IMR-90 (cell line): ENCODE data around the gene EPB41L2. TPM values are rescaled to one million over a fixed set of nuclear protein-coding genes. Genes with fewer than 3 reads are reported as not detected.

Experiments
- ATAC-seq: fragments of 200-7000 bp; cut with Tn5 transposase; 2 replicates; pipeline ENCODE4 v1.9.1; 2020; ENCODE audit warnings: low read depth, mild to moderate bottlenecking, moderate library complexity
- BruUV-seq: library from RNA; stranded (reverse); fragments of 400-500 nt; replicated peaks from 2 replicates; lab custom pipeline; 2021; lab: Mats Ljungman, UMichigan
- CTCF ChIA-PET: fragments of 300-600 bp; formaldehyde crosslinking; extraction: SDS; loops from one replicate; lab custom pipeline; 2021; ENCODE audit warnings: antibody characterized with exemption; lab: Yijun Ruan, JAX
- POLR2A ChIA-PET: fragments of 300-600 bp; sonication (Branson Sonifier 250); formaldehyde crosslinking; loops from one replicate; lab custom pipeline; 2022; ENCODE audit warnings: antibody characterized with exemption; ENCODE audit not compliant: unreplicated experiment; lab: Charles Lee
- DNase-seq: peaks from one replicate; pipeline ENCODE4 v3.0.0; 2013
- H2AFZ ChIP-seq: replicated peaks from 2 replicates; pipeline ENCODE3; 2013; ENCODE audit warnings: low read length, mild to moderate bottlenecking; ENCODE audit not compliant: poor library complexity
- H2AK5ac ChIP-seq: 2 replicates; pipeline ENCODE4 v1.6.1; 2013; ENCODE audit warnings: low read depth, low read length, inconsistent platforms
- H2AK9ac ChIP-seq: replicated peaks from 2 replicates; pipeline ENCODE3; 2013; ENCODE audit warnings: mild to moderate bottlenecking, low read depth, low read length, moderate library complexity; ENCODE audit not compliant: poor library complexity
- H2BK120ac ChIP-seq: 2 replicates; pipeline ENCODE4 v1.6.1; 2013; ENCODE audit warnings: low read depth, low read length, inconsistent platforms
- H2BK15ac ChIP-seq: 3 replicates; pipeline ENCODE4 v1.6.1; 2013; ENCODE audit warnings: low read depth, low read length, inconsistent platforms
- H2BK20ac ChIP-seq: 2 replicates; pipeline ENCODE4 v1.6.1; 2013; ENCODE audit warnings: low read depth, mild to moderate bottlenecking, inconsistent platforms, low read length, moderate library complexity
- H2BK5ac ChIP-seq: 2 replicates; pipeline ENCODE4 v1.6.1; 2013; ENCODE audit warnings: mild to moderate bottlenecking, low read depth, low read length, inconsistent platforms; ENCODE audit not compliant: poor library complexity, severe bottlenecking
- H3K14ac ChIP-seq: replicated peaks from 2 replicates; pipeline ENCODE4 v1.6.1; 2013; ENCODE audit warnings: low read depth, low read length, inconsistent platforms
- H3K18ac ChIP-seq: 2 replicates; pipeline ENCODE4 v1.6.1; 2013; ENCODE audit warnings: low read depth, low read length, control low read depth
- H3K23ac ChIP-seq: 2 replicates; pipeline ENCODE4 v1.6.1; 2013; ENCODE audit warnings: low read depth, low read length, inconsistent platforms
- H3K27ac ChIP-seq: 2 replicates; pipeline ENCODE4 v1.5.1; 2013; ENCODE audit warnings: mild to moderate bottlenecking, control low read depth, low read length; ENCODE audit not compliant: insufficient read depth
- H3K27me3 ChIP-seq: 2 replicates; pipeline ENCODE4 v1.6.1; 2013; ENCODE audit warnings: low read length; ENCODE audit not compliant: control insufficient read depth, insufficient read depth
- H3K36me3 ChIP-seq: 2 replicates; pipeline ENCODE4 v1.6.1; 2013; ENCODE audit warnings: low read length, mixed read lengths; ENCODE audit not compliant: control insufficient read depth, insufficient read depth
- H3K4ac ChIP-seq: 2 replicates; pipeline ENCODE4 v1.6.1; 2013; ENCODE audit warnings: low read depth, low read length, inconsistent platforms
- H3K4me1 ChIP-seq: 2 replicates; pipeline ENCODE4 v1.6.1; 2013; ENCODE audit warnings: low read length, mixed read lengths; ENCODE audit not compliant: control insufficient read depth, insufficient read depth
- H3K4me2 ChIP-seq: 2 replicates; pipeline ENCODE4 v1.6.1; 2013; ENCODE audit warnings: low read depth, mild to moderate bottlenecking, control low read depth, low read length, moderate library complexity
- H3K4me3 ChIP-seq: 2 replicates; pipeline ENCODE4 v1.5.1; 2013; ENCODE audit warnings: low read depth, mild to moderate bottlenecking, control low read depth, low read length, moderate library complexity; ENCODE audit not compliant: insufficient read depth
- H3K56ac ChIP-seq: 2 replicates; pipeline ENCODE4 v1.6.1; 2013; ENCODE audit warnings: low read length, inconsistent platforms; ENCODE audit not compliant: insufficient read depth; ENCODE audit errors: extremely low read depth
- H3K79me1 ChIP-seq, 2 experiments: 2 replicates each; pipeline ENCODE4 v1.6.1; 2013; ENCODE audit warnings: low read length in 2 of 2, inconsistent platforms in 1 of 2, low read depth in 1 of 2
- H3K9ac ChIP-seq: 2 replicates; pipeline ENCODE4 v1.6.1; 2013; ENCODE audit warnings: low read depth, low read length, control low read depth
- H3K9me1 ChIP-seq: 2 replicates; pipeline ENCODE4 v1.6.1; 2013; ENCODE audit warnings: low read length, inconsistent platforms; ENCODE audit not compliant: insufficient read depth
- H3K9me3 ChIP-seq: 2 replicates; pipeline ENCODE4 v1.6.1; 2013; ENCODE audit warnings: low read length; ENCODE audit not compliant: control insufficient read depth, insufficient read depth
- H4K20me1 ChIP-seq: 2 replicates; pipeline ENCODE4 v1.6.1; 2013; ENCODE audit warnings: low read length, inconsistent platforms; ENCODE audit not compliant: insufficient read depth
- H4K5ac ChIP-seq: 2 replicates; pipeline ENCODE4 v1.6.1; 2013; ENCODE audit warnings: mild to moderate bottlenecking, low read depth, low read length, control low read depth
- H4K8ac ChIP-seq, 2 experiments: 2 replicates each; pipeline ENCODE4 v1.6.1; 2013; ENCODE audit warnings: low read depth in 2 of 2, low read length in 2 of 2, control low read depth in 1 of 2, inconsistent platforms in 1 of 2
- H4K91ac ChIP-seq: 2 replicates; pipeline ENCODE4 v1.6.1; 2013; ENCODE audit warnings: low read depth, low read length, inconsistent platforms; ENCODE audit not compliant: insufficient read depth
- BHLHE40 ChIP-seq: fragments of 150-350 bp; IDR thresholded peaks from 2 replicates; pipeline ENCODE4 v1.6.1; 2016; ENCODE audit warnings: mild to moderate bottlenecking, low read depth, low read length
- FOS ChIP-seq: fragments of 150-350 bp; IDR thresholded peaks from 2 replicates; pipeline ENCODE4 v1.6.1; 2016; ENCODE audit warnings: low read depth, low read length
- MAFK ChIP-seq: IDR thresholded peaks from 2 replicates; pipeline ENCODE4 v1.6.1; 2012; ENCODE audit warnings: low read depth, low read length, improper control_type of control experiment
- MAZ ChIP-seq: IDR thresholded peaks from 2 replicates; pipeline ENCODE4 v1.6.1; 2012; ENCODE audit warnings: low read depth, mild to moderate bottlenecking, low read length, improper control_type of control experiment, moderate library complexity, borderline replicate concordance
- POLR2A ChIP-seq: IDR thresholded peaks from 2 replicates; pipeline ENCODE4 v1.6.1; 2012; ENCODE audit warnings: mild to moderate bottlenecking, low read depth, low read length
- RCOR1 ChIP-seq: IDR thresholded peaks from 2 replicates; pipeline ENCODE4 v1.6.1; 2012; ENCODE audit warnings: mild to moderate bottlenecking, low read length, improper control_type of control experiment; ENCODE audit not compliant: insufficient replicate concordance
- RFX5 ChIP-seq: IDR thresholded peaks from 2 replicates; pipeline ENCODE4 v1.8.0; 2012; ENCODE audit warnings: low read depth, mild to moderate bottlenecking, low read length, moderate library complexity
- SMC3 ChIP-seq: fragments of 150-350 bp; IDR thresholded peaks from 2 replicates; pipeline ENCODE4 v1.6.1; 2016; ENCODE audit warnings: low read depth, mild to moderate bottlenecking, antibody characterized with exemption, low read length, moderate library complexity
- WGBS, 2 experiments: methylation state at CpG; one replicate each; pipeline versions ENCODE4 v1.1.5 to v1.1.7; 2013; ENCODE audit warnings: missing lambda C conversion rate in 2 of 2; ENCODE audit not compliant: insufficient read length in 1 of 2; ENCODE audit errors: extremely low coverage in 2 of 2; 5-methylcytosine and 5-hydroxymethylcytosine counted together
- dilution Hi-C: fragments of 300-500 bp; cut with HindIII; formaldehyde crosslinking; loops from one replicate; pipeline ENCODE4 v1.14.3; 2018; ENCODE audit warnings: low sequenced_read_pairs; ENCODE audit not compliant: unreplicated experiment
- in situ Hi-C: fragments of 300-500 bp; cut with MboI; formaldehyde crosslinking; loops from 3 replicates; pipeline ENCODE4 v1.14.3; 2019; ENCODE audit warnings: low sequenced_read_pairs, inconsistent platforms, mixed read lengths
- intact Hi-C: fragments of 100-400 bp; cut with micrococcal nuclease; formaldehyde crosslinking; loops from 2 replicates; pipeline ENCODE4 v1.10.0; 2022
- polyA plus RNA-seq, 3 experiments: library from polyadenylated mRNA; depleted of rRNA; stranded (reverse); fragments of >200 nt; gene quantifications; 2 replicates each; pipeline ENCODE4 v1.2.3, GENCODE V29; 2012; ENCODE audit warnings: low replicate concordance in 1 of 3
- total RNA-seq: library from RNA; depleted of rRNA; stranded (reverse); fragments of >200 nt; gene quantifications from 2 replicates; pipeline ENCODE4 v1.2.3, GENCODE V29; 2012
- TF ChIP-seq, protein P1 (sequence below): conservative IDR thresholded peaks from 2 replicates; pipeline ENCODE4 v1.5.1; 2012; ENCODE audit warnings: mild to moderate bottlenecking, low read depth, low read length, improper control_type of control experiment
- TF ChIP-seq, protein P2 (sequence below): fragments of 150-350 bp; IDR thresholded peaks from 2 replicates; pipeline ENCODE4 v1.6.1; 2017; ENCODE audit warnings: mild to moderate bottlenecking, antibody characterized with exemption, low read length, low read depth
- TF ChIP-seq, protein P3 (sequence below): fragments of 150-350 bp; IDR thresholded peaks from 2 replicates; pipeline ENCODE4 v1.6.1; 2016; ENCODE audit warnings: low read depth, mild to moderate bottlenecking, low read length, moderate library complexity, borderline replicate concordance

Gene EPB41L2
- total and polyA plus RNA-seq, 2 of the 4 experiments (the other 2 are of a cell fraction) = 85.7 to 99.8 TPM

DNA sequence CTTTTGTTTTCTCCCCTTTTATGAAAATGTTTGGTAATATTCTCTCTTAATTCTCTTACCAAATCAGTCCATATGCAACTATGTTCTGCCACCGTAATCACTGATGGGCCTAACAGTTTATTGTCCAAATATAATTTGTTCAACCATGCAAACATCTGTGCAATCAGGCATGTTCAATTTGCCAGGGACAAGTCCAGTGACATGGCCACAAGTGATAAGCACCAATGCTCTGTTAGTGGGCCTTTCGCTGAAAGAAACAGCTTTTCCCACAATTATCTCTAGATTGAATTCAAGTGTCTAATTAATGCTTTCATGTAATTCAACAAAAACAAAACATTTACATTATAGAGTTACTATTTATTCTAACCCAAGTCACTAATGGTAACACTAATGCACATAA, 53.3 kb downstream of the EPB41L2 start:
- TF ChIP-seq RCOR1 (no peak), BHLHE40 (no peak), POLR2A (no peak), MAFK (no peak), RFX5 (no peak), MAZ (no peak), FOS (no peak), SMC3 (no peak)
- TF ChIP-seq, protein P1, sequence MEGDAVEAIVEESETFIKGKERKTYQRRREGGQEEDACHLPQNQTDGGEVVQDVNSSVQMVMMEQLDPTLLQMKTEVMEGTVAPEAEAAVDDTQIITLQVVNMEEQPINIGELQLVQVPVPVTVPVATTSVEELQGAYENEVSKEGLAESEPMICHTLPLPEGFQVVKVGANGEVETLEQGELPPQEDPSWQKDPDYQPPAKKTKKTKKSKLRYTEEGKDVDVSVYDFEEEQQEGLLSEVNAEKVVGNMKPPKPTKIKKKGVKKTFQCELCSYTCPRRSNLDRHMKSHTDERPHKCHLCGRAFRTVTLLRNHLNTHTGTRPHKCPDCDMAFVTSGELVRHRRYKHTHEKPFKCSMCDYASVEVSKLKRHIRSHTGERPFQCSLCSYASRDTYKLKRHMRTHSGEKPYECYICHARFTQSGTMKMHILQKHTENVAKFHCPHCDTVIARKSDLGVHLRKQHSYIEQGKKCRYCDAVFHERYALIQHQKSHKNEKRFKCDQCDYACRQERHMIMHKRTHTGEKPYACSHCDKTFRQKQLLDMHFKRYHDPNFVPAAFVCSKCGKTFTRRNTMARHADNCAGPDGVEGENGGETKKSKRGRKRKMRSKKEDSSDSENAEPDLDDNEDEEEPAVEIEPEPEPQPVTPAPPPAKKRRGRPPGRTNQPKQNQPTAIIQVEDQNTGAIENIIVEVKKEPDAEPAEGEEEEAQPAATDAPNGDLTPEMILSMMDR = no peak
- TF ChIP-seq, protein P2, sequence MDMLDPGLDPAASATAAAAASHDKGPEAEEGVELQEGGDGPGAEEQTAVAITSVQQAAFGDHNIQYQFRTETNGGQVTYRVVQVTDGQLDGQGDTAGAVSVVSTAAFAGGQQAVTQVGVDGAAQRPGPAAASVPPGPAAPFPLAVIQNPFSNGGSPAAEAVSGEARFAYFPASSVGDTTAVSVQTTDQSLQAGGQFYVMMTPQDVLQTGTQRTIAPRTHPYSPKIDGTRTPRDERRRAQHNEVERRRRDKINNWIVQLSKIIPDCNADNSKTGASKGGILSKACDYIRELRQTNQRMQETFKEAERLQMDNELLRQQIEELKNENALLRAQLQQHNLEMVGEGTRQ = no peak
- TF ChIP-seq, protein P3, sequence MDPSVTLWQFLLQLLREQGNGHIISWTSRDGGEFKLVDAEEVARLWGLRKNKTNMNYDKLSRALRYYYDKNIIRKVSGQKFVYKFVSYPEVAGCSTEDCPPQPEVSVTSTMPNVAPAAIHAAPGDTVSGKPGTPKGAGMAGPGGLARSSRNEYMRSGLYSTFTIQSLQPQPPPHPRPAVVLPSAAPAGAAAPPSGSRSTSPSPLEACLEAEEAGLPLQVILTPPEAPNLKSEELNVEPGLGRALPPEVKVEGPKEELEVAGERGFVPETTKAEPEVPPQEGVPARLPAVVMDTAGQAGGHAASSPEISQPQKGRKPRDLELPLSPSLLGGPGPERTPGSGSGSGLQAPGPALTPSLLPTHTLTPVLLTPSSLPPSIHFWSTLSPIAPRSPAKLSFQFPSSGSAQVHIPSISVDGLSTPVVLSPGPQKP = no peak
- H4K91ac ChIP-seq = no peak overlapping the region
- no CpG with 5 or more reads among the region's 2 CpGs for WGBS, 2 experiments
- BruUV-seq = no TSS peak
- H2AK9ac ChIP-seq = no peak overlapping the region
- in situ Hi-C loops = no loop called here
- no peak overlapping the region for H2BK15ac ChIP-seq
- H3K4me1 ChIP-seq = peaks cover 10% of the 10 kb centered on the region
- H3K9me1 ChIP-seq = 0 out of 2 replicates have a peak, but pooled peaks cover 3% of the 10 kb centered on the region
- no peaks in the 10 kb centered on the region; the same call in 1 of the 2 replicates for H3K36me3 ChIP-seq
- dilution Hi-C loops = no loop called here
- peaks cover 25% of the 10 kb centered on the region for H4K20me1 ChIP-seq
- POLR2A ChIA-PET = no interaction called here
- H3K4me2 ChIP-seq = no peak overlapping the region
- DNase-seq = no peak
- peaks cover 11% of the 10 kb centered on the region for H3K9me3 ChIP-seq
- H3K4me3 ChIP-seq = no peak overlapping the region
- no peak overlapping the region for H3K4ac ChIP-seq
- no peak overlapping the region for H3K14ac ChIP-seq
- no peak overlapping the region for H2AK5ac ChIP-seq
- intact Hi-C loops = no loop called here
- H3K27me3 ChIP-seq = no peaks in the 10 kb centered on the region
- no peak overlapping the region for H4K5ac ChIP-seq
- no peak overlapping the region for H2AFZ ChIP-seq
- no peak overlapping the region for H2BK5ac ChIP-seq
- no peak overlapping the region for H2BK20ac ChIP-seq
- H3K23ac ChIP-seq = no peak overlapping the region
- CTCF ChIA-PET = no interaction called here
- H3K56ac ChIP-seq = no peak overlapping the region
- H3K27ac ChIP-seq = no peak overlapping the region
- no peak overlapping the region for H3K9ac ChIP-seq
- no peak overlapping the region for H3K18ac ChIP-seq
- H4K8ac ChIP-seq = no peak overlapping the region
- H2BK120ac ChIP-seq = no peak overlapping the region
- peaks cover 50 to 71% of the 10 kb centered on the region in 2 experiments for H3K79me1 ChIP-seq
- no peak for ATAC-seq
